ENCODE data around the gene AP3M1.
"Not testable (repeated sequence)": the region's sequence is repeated elsewhere in the genome, so short reads cannot be mapped to it uniquely, and the experiment has no call there.

The AP3M1 gene, protein sequence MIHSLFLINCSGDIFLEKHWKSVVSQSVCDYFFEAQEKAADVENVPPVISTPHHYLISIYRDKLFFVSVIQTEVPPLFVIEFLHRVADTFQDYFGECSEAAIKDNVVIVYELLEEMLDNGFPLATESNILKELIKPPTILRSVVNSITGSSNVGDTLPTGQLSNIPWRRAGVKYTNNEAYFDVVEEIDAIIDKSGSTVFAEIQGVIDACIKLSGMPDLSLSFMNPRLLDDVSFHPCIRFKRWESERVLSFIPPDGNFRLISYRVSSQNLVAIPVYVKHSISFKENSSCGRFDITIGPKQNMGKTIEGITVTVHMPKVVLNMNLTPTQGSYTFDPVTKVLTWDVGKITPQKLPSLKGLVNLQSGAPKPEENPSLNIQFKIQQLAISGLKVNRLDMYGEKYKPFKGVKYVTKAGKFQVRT

DNA sequence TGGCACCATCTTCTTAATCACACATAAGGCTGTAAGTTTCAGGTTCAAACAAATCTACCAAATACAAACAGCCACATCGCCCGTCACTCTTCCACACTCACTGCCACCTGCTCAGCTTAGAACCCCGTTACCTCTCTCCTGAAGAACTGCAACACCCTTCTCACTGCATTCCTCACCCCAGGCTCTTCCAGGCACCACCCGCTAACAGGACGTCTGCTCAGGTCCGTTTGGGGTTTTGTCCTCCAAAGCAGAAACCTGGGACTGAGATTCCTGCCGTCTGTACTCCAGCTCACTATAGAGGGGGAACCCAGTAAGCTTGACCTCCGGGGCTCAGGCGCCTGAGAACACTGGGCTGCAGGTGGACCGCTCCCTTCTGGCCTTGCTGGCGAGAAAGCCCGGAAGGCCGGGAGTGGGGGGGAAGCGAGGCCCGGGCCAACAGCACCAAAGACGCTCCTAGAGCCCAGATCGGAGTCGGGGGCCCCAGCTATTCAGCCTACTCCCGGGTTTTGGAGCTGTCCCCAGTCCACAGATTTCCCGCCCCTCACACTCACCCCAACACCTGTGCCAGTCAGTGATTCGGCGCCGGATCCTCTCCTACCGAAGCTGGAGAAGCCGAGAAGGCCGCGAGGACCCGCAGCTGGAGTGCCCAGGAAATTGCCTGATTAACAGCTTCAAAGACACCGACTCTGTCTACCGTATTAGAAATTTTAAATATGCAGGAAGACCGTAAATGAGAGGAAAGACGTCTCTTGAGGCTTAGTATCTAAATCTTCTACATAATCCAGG is at the start of gene AP3M1:
TSS of gene AP3M1 (minus strand) at position 625 of the 786 bp plus-strand sequence. CDS start 12,449 bp downstream, outside the sequence.
- H3K4me1 ChIP-seq (ENCODE audit: control insufficient read depth, insufficient read depth, low read length) = peaks cover 4% of the 10 kb centered on the region
- H3K4me3 ChIP-seq (ENCODE audit: low read depth, low read length) = peak within 1 kb of the TSS; percentile 58
- H3K36me3 ChIP-seq (ENCODE audit: control insufficient read depth, insufficient read depth, low read length) = no peaks in the 10 kb centered on the region
- H3K27me3 ChIP-seq (ENCODE audit: control insufficient read depth, insufficient read depth, low read length) = no peaks in the 10 kb centered on the region
- H3K9ac ChIP-seq (ENCODE audit: low read depth, low read length) = peak within 1 kb of the TSS; percentile 76
- H3K9me3 ChIP-seq (ENCODE audit: control insufficient read depth, insufficient read depth, low read length) = no peaks in the 10 kb centered on the region

- Histone ChIP-seq H3K36me3 (ENCODE audit: control insufficient read depth, insufficient read depth, low read length) (no peaks in the 10 kb centered on the region), H3K4me3 (ENCODE audit: low read depth, low read length) (no peak overlapping the region), H3K27me3 (ENCODE audit: control insufficient read depth, insufficient read depth, low read length) (no peaks in the 10 kb centered on the region), H3K9me3 (ENCODE audit: control insufficient read depth, insufficient read depth, low read length) (no peaks in the 10 kb centered on the region), H3K4me1 (ENCODE audit: control insufficient read depth, insufficient read depth, low read length) (no peaks in the 10 kb centered on the region), H3K9ac (ENCODE audit: low read depth, low read length) (no peak overlapping the region)
Observed at GRCh38 chr10:74199315-74199714, 48.7 kb upstream of the AP3M1 start.

DNA sequence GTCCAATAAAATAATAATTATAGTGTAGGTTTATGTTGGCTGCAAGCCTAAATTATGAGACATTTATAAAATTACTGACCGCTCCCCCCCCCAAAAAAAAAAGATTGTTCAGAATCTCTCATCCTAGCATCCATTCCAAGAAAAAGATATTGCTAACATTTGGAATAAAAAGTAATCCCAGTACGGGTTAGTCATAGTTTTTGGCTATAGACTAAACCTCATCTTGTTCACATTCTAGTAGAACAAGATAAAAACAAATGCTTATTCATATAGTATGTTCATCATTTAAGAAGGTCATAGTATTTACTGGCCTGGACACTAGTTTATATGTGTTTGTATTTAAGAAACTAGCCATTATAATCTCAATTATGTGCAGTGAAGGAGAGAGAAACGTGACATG is 44.4 kb upstream of the AP3M1 start:
- Histone ChIP-seq H3K36me3 (ENCODE audit: control insufficient read depth, insufficient read depth, low read length) (no peaks in the 10 kb centered on the region), H3K9me3 (ENCODE audit: control insufficient read depth, insufficient read depth, low read length) (no peaks in the 10 kb centered on the region), H3K4me1 (ENCODE audit: control insufficient read depth, insufficient read depth, low read length) (peaks cover 5% of the 10 kb centered on the region), H3K9ac (ENCODE audit: low read depth, low read length) (no peak overlapping the region), H3K4me3 (ENCODE audit: low read depth, low read length) (no peak overlapping the region), H3K27me3 (ENCODE audit: control insufficient read depth, insufficient read depth, low read length) (no peaks in the 10 kb centered on the region)

DNA sequence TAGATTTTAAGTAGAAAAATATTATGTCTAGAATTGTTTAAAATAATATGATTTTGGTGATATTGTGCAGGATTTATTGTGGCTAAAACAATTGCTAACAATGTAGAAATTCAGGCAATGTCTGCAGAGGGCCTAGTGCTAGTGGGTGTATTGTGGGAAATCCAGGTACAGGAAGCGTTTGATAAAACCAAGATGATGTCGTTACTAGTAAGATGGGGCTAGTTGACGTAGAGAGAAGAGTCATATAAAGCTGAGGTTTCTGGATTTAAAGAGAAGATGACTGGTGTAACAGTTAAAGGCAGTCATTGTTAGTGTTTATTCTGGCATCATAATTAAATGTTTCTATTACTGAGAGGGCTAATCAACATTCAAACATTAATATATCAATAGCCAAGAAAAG is 43.9 kb upstream of the AP3M1 start:
- Histone ChIP-seq H3K4me1 (ENCODE audit: control insufficient read depth, insufficient read depth, low read length) (peaks cover 5% of the 10 kb centered on the region), H3K4me3 (ENCODE audit: low read depth, low read length) (no peak overlapping the region), H3K27me3 (ENCODE audit: control insufficient read depth, insufficient read depth, low read length) (no peaks in the 10 kb centered on the region), H3K9ac (ENCODE audit: low read depth, low read length) (no peak overlapping the region), H3K9me3 (ENCODE audit: control insufficient read depth, insufficient read depth, low read length) (no peaks in the 10 kb centered on the region), H3K36me3 (ENCODE audit: control insufficient read depth, insufficient read depth, low read length) (no peaks in the 10 kb centered on the region)

DNA sequence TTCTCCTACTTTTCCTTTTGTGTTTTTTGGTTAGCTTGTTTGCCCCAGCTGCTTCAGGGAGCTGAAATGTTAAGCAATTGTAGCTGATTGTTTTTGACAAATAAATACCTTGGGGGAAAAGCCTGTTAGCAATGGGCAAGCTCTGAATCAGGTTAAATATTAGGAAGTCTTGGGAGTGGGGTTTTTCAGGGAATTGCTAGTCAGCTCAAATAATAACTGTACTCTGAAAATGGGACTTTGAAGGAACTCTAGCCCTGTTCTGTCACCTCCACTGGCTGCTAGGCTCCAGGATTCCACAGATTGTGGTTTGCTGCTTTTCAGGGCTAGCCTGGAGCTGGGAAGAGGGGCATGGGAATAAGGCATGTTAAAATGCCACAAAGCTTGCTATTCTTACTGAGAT is 39.9 kb upstream of the AP3M1 start:
- H3K9me3 ChIP-seq (ENCODE audit: control insufficient read depth, insufficient read depth, low read length) = no peaks in the 10 kb centered on the region
- no peak overlapping the region for H3K9ac ChIP-seq (ENCODE audit: low read depth, low read length)
- H3K27me3 ChIP-seq (ENCODE audit: control insufficient read depth, insufficient read depth, low read length) = no peaks in the 10 kb centered on the region
- H3K4me3 ChIP-seq (ENCODE audit: low read depth, low read length) = no peak overlapping the region
- H3K4me1 ChIP-seq (ENCODE audit: control insufficient read depth, insufficient read depth, low read length) = peaks cover 5% of the 10 kb centered on the region
- no peaks in the 10 kb centered on the region for H3K36me3 ChIP-seq (ENCODE audit: control insufficient read depth, insufficient read depth, low read length)

DNA sequence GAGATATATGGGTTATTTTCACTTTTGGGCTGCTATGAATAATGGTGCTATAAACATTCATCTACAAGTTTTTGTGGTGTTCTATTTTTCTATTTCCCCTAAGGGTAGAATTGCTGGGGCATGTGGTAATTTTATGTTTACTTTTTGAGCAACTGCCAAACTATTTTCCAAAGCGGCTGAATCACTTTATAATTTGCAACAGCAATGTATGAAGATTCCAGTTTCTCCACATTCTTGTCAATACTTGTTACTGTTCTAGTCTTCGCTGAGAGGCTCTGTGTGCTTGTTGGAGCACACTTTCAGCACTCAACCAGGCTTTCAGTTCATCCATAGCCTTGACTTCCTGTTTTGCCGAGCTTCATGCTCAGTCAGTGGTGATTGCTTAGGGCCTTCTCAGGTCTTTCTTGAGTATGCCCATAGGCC is 39.4 kb upstream of the AP3M1 start:
- Histone ChIP-seq H3K36me3 (ENCODE audit: control insufficient read depth, insufficient read depth, low read length) (no peaks in the 10 kb centered on the region), H3K4me3 (ENCODE audit: low read depth, low read length) (no peak overlapping the region), H3K4me1 (ENCODE audit: control insufficient read depth, insufficient read depth, low read length) (peaks cover 5% of the 10 kb centered on the region), H3K27me3 (ENCODE audit: control insufficient read depth, insufficient read depth, low read length) (no peaks in the 10 kb centered on the region), H3K9me3 (ENCODE audit: control insufficient read depth, insufficient read depth, low read length) (no peaks in the 10 kb centered on the region), H3K9ac (ENCODE audit: low read depth, low read length) (no peak overlapping the region)

DNA sequence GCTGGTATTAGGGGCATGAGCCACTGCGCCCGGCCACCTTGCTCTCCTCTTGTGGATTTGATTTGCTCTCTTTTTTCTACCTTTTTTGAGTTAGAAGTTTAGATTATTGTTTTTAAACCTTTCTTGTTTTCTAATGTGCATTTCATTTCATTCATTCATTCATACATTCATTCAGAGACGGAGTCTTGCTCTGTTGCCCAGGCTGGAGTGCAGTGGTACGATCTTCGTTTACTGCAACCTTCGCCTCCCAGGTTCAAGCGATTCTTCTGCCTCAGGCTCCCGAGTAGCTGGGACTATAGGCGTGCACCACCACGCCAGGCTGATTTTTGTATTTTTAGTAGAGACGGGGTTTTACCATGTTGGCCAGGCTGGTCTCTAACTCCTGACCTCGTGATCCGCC is 38.0 kb upstream of the AP3M1 start:
- not testable (repeated sequence) for H3K4me3 ChIP-seq (ENCODE audit: low read depth, low read length); H3K4me1 ChIP-seq (ENCODE audit: control insufficient read depth, insufficient read depth, low read length); H3K9ac ChIP-seq (ENCODE audit: low read depth, low read length); H3K36me3 ChIP-seq (ENCODE audit: control insufficient read depth, insufficient read depth, low read length); H3K27me3 ChIP-seq (ENCODE audit: control insufficient read depth, insufficient read depth, low read length); H3K9me3 ChIP-seq (ENCODE audit: control insufficient read depth, insufficient read depth, low read length)

DNA sequence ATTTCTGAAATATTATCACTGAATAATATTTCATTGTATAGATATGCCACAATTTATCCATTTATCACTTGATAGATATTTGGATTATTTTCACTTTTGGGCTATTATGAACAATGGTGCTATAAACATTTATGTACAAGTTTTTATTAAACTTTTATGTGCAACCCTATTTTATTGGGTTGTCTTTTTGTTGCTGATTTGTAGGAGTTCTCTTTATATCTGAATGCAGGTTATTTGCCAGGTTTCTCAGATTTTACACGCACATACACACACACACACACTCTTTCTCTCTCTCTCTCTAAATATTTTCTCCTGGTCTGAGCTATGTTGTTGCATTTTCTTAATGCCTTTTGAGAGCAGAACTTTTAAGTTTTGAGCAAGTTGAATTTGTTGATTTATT is 36.6 kb upstream of the AP3M1 start:
- H3K4me3 ChIP-seq (ENCODE audit: low read depth, low read length) = no peak overlapping the region
- H3K27me3 ChIP-seq (ENCODE audit: control insufficient read depth, insufficient read depth, low read length) = no peaks in the 10 kb centered on the region
- H3K9me3 ChIP-seq (ENCODE audit: control insufficient read depth, insufficient read depth, low read length) = no peaks in the 10 kb centered on the region
- H3K4me1 ChIP-seq (ENCODE audit: control insufficient read depth, insufficient read depth, low read length) = peaks cover 3% of the 10 kb centered on the region
- H3K9ac ChIP-seq (ENCODE audit: low read depth, low read length) = no peak overlapping the region
- H3K36me3 ChIP-seq (ENCODE audit: control insufficient read depth, insufficient read depth, low read length) = no peaks in the 10 kb centered on the region

DNA sequence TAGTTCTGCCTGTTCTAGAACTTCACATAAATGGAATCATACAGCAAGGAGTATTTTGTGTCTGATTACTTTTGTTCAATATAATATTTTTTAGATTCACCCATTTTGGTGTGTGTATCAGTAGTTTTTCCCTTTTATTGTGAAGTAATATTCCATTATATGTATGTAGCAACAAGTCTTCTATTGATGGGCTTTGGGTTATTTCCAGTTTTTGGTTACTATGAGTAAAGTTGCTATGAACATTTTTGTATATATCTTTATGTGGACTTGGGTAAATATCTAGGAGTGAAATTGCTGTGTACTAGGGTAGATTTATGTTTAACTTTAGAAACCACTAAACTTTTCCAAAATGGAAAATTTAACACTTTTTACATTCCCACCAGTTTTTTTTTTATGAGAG is 36.0 kb upstream of the AP3M1 start:
- H3K9me3 ChIP-seq (ENCODE audit: control insufficient read depth, insufficient read depth, low read length) = no peaks in the 10 kb centered on the region
- H3K9ac ChIP-seq (ENCODE audit: low read depth, low read length) = no peak overlapping the region
- no peak overlapping the region for H3K4me3 ChIP-seq (ENCODE audit: low read depth, low read length)
- no peaks in the 10 kb centered on the region for H3K36me3 ChIP-seq (ENCODE audit: control insufficient read depth, insufficient read depth, low read length)
- no peaks in the 10 kb centered on the region for H3K27me3 ChIP-seq (ENCODE audit: control insufficient read depth, insufficient read depth, low read length)
- H3K4me1 ChIP-seq (ENCODE audit: control insufficient read depth, insufficient read depth, low read length) = peaks cover 5% of the 10 kb centered on the region

DNA sequence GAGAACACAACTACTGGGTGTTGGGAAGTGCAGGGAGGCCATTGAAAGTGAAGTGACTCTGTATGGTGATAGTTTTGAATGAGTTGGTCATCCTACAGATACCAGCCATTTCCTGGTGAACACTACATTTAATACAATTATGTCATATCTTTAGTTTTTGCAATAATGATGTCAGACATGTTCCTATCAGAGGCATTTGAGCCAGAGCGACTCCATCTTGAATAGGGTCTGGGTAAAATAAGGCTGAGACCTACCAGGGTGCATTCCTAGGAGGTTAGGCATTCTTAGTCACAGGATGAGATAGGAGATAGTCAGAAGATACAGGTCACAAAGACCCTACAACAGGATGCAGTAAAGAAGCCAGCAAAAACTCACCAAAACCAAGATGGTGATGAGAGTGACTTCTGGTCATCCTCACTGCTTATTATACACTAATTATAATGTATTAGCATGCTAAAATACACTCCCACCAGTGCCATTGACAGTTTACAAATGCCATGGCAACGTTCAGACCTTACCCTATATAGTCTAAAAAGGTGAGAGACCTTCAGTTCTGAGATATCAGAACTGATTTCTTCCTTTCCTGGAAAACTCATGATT is 28.6 kb upstream of the AP3M1 start:
- Histone ChIP-seq H3K9ac (ENCODE audit: low read depth, low read length) (no peak overlapping the region), H3K4me1 (ENCODE audit: control insufficient read depth, insufficient read depth, low read length) (peaks cover 11% of the 10 kb centered on the region), H3K9me3 (ENCODE audit: control insufficient read depth, insufficient read depth, low read length) (no peaks in the 10 kb centered on the region), H3K4me3 (ENCODE audit: low read depth, low read length) (no peak overlapping the region), H3K36me3 (ENCODE audit: control insufficient read depth, insufficient read depth, low read length) (no peaks in the 10 kb centered on the region), H3K27me3 (ENCODE audit: control insufficient read depth, insufficient read depth, low read length) (no peaks in the 10 kb centered on the region)

DNA sequence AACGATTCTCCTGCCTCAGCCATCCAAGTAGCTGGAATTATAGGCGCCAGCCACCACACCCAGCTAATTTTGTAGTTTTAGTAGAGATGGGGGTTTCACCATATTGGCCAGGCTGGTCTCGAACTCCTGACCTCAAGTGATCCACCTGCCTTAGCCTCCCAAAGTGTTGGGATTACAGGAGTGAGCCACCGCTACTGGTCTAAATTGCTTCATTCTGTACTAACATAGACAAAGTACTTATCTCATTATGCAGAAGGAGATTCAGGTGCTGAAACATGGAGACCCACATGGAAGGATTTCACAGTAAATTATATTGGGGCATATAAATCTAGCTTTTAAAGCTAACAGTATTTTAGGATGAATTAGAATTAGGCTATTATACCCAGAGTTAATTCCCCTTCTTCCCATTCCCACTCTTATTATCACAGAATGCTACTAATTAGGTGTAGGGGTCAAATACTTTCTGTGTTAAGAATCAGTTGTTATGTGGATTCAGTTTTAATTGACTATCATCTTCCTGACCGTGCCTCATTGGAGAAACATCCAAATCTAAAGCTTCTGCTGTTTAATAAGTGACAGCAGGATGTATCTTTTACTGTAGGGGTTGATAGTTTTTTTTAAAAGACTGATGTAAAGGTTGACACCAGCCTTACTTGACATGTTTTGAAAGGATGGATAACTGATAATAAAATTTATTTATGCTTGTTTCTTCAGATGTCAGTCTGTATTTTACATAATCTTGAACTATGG is 27.6 kb upstream of the AP3M1 start:
- peaks cover 11% of the 10 kb centered on the region for H3K4me1 ChIP-seq (ENCODE audit: control insufficient read depth, insufficient read depth, low read length)
- no peak overlapping the region for H3K4me3 ChIP-seq (ENCODE audit: low read depth, low read length)
- no peaks in the 10 kb centered on the region for H3K36me3 ChIP-seq (ENCODE audit: control insufficient read depth, insufficient read depth, low read length)
- H3K9me3 ChIP-seq (ENCODE audit: control insufficient read depth, insufficient read depth, low read length) = no peaks in the 10 kb centered on the region
- no peak overlapping the region for H3K9ac ChIP-seq (ENCODE audit: low read depth, low read length)
- H3K27me3 ChIP-seq (ENCODE audit: control insufficient read depth, insufficient read depth, low read length) = no peaks in the 10 kb centered on the region

All from iPS-15b (cell line).